NCI-H146 (cell line): Measurements from ENCODE around the gene ERP29.
"Not testable (repeated sequence)": the region's sequence is repeated elsewhere in the genome, so short reads cannot be mapped to it uniquely, and the experiment has no call there.

ENCODE experiments used
- DNase-seq: peaks from one replicate; lab custom pipeline; 2025; lab: John Stamatoyannopoulos, UW

Gene ERP29

GRCh38 chr12:112012775-112013600 is at the start of gene ERP29, which contains the start of gene TMEM116:
Gene ERP29, plus strand, starts transcription at chr12:112013426. Its CDS starts 40 bp downstream, at chr12:112013466.
Gene TMEM116, minus strand, starts transcription at chr12:112013165. Its CDS starts 7,895 bp downstream, at chr12:112005270.
- peak; percentile 99 for DNase-seq

DNA sequence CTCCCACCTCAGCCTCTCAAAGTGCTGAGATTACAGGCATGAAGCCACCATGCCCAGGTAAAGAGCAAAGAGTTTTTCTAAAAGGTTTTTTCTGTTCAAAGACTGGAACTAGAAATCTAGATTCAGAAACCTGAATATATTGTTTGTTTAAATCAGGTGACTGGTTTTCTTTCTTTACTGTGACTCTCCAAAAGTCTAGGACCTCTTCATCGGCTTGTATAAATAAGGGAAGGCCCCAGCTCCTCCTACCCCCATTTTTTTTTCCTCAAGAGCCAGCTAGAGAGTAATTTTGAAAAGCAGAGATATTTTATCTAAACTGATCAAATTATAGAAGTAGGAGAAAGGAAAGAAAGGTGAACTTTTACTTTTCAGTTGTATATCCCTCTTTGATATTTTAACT is 48.3 kb upstream of the ERP29 start:
- DNase-seq = no peak

GRCh38 chr12:111971800-111972199 is 41.4 kb upstream of the ERP29 start:
- no peak for DNase-seq

DNA sequence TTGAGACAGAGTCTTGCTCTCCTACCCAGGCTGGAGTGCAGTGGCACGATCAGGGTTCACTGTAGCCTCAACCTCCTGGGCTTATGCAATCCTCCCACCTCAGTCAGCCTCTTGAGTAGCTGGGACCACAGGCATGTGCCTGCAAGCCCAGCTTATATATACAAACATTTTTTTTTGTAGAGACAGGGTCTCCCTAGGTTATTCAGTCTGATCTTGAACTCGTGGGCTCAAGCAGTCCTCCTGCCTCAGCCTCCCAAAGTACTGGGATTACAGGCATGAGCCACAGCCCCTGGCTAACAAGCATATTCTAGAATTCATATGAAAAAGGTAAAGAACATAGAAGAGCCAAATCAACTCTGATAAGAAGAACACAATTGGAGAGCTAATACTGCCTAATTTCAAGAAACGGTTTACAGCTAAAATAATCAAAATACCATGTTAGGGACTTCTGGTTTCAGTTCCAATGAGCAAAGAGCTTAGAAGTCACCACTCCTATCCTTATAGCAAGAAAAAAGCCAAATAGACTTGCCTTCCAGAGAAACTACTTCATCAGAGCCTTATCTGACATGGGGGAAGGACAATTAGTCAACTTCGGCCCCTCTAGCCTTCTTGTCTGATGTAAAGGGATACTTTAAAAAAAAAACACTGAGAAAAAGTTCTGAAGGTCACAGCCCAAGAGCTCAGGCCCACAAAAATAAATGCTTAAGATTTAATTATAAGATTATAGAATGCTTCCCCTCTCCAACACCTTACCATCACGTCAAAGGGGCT is 37.9 kb upstream of the ERP29 start:
- DNase-seq = no peak

DNA sequence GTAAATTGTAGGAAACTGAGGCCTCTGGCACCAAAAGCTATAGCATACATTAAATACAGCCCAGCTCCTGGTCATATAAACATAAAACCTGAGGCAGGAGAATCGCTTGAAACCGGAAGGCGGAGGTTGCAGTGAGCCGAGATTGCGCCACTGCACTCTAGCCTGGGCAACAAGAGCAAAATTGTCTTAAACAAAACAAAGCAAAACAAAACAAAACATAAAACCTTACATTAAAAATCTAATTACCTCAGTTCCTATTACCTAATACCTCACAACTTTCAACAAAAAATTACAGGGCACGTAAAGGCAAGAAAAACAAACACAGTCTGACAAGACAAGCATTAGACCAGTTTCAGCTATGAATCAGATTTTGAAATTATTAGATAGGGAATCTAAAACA is 36.9 kb upstream of the ERP29 start:
- DNase-seq = no peak

DNA sequence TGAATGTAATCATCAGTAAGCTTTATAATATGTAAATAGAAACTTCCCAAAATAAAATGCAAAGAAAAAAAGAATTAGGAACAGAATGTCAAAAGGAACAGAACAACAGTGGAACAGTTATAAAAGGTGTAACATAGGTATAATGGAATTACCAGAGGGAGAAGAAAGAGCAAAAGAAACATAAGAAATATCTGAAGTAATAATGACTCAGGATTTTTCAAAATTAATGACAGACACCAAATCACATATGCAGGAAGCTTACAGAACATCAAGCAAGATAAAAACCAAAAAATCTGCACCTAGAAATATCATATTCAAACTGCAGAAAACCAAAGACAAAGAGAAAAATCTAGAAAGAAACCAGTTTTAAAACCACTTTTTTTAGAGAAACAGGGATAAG is 36.4 kb upstream of the ERP29 start:
- DNase-seq = no peak

DNA sequence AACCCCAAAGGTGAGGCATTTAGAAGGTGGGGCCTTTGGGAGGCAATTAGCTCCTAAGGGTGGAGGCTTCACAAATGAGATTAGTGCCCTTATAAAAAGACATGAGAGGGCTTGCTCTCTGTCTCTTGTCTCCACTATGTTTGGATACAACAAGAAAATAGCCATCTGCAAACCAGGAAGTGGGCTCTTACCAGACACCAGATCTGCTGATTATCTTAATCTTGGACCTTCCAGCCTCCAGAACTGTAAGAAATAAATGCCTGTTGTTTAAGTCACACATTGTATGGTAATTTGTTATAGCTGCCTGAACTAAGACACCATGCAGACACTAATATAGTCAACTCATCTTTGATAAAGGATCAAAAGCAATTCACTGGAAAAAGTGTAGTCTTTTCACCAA is 34.7 kb upstream of the ERP29 start:
- no peak for DNase-seq

DNA sequence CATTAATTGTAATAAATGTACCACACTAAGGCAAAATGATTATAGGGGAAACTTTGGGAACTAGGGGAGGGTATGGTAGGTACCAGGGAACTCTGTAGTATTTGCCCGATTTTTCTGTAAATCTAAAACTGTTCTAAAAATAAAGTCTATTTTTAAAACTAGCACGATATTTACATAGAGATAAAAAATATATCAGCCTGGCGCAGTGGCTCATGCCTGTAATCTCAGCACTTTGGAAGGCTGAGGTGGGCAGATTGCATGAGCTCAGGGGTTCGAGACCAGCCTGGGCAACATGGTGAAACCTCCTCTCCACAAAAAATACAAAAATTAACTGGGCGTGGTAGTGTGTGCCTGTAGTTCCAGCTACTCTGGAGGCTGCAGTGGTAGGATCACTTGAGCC is 32.6 kb upstream of the ERP29 start:
- no peak for DNase-seq

DNA sequence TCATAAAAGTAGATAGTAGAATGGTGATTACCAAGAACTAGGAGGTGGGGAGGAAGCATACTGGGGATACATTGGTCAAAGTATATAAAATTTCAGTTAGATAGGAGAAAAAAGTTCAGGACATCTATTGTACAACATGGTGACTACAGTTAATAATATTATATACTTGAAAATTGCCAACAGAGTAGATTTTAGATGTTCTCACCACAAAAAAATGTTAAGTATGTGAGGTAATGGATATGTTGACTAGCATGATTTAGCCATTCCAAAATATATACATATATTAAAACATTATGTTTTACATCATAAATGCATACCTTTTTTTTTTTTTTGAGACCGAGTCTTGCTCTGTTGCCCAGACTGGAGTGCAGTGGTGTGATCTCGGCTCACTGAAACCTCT is 31.2 kb upstream of the ERP29 start:
- no peak for DNase-seq

DNA sequence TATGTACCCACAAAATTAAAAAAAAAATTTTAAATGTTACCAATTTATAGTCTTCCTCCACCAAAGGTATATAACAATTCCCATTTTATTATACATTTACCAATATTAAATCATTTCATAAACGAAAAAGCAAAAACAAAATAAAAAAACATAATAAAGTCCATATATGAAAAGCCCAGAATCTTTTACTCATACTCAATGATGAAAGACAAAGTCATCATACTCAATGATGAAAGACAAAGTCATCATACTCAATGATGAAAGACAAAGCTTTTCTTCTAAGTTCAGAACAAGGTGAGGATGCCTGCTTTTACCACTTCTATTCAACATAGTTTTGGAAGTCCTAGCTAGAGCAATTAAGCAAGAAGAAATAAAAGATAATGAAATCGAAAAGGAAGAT is 28.4 kb upstream of the ERP29 start:
- DNase-seq = no peak

DNA sequence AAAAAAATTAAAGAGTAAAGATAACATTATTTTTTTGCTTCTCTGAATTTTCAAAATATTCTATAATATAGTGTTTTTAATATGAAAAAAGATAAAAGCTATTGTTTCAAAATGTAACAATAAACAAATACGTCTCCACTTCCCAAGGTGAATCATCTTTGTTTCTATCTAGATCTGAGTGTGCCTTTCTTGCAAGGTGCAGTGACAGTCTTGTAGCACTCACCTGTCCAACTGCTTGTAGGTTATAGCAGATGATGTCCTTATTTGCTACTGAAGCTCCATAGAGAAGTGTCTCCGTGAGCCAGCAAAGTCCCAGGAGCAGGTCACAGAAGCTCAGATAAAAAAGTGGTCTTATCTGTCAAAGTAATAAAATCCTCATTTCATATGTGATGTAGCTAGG is 21.7 kb upstream of the ERP29 start:
- DNase-seq = no peak

DNA sequence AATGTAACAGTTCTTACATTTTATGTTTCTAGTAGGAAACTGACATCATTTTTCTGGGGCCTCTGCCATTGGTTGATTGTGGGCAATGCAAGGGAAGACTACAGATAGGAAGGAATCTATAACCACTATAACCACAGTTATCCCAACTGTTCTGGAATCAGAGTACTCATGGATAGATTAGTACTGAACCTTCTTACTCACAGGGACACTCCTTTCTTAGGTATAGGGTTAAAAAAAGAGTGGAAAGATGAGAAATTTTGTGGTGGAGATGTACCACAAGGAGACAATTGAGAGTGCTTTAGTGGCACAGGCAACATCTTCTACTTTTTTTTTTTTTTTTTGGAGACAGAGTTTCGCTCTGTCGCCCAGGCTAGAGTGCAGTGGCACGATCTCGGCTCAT is 21.3 kb upstream of the ERP29 start:
- DNase-seq = no peak

DNA sequence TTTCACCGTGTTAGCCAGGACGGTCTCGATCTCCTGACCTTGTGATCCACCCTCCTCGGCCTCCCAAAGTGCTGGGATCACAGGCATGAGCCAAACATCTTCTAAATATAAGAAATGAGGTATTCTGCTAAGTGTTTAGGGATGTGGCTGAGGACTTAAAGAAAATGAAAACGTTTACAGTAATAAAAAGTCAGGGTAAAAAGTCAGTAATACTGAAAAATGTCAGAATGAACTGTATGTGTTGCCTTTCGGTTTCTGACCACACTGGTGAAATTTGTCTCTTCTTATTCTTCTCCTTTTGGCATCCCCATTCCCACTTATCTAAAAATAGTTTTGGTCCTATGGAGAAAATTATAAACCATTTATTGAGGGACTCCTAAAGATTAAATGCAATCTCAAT is 20.8 kb upstream of the ERP29 start:
- no peak for DNase-seq

GRCh38 chr12:111993292-111994150 is 19.7 kb upstream of the ERP29 start:
- DNase-seq = no peak

DNA sequence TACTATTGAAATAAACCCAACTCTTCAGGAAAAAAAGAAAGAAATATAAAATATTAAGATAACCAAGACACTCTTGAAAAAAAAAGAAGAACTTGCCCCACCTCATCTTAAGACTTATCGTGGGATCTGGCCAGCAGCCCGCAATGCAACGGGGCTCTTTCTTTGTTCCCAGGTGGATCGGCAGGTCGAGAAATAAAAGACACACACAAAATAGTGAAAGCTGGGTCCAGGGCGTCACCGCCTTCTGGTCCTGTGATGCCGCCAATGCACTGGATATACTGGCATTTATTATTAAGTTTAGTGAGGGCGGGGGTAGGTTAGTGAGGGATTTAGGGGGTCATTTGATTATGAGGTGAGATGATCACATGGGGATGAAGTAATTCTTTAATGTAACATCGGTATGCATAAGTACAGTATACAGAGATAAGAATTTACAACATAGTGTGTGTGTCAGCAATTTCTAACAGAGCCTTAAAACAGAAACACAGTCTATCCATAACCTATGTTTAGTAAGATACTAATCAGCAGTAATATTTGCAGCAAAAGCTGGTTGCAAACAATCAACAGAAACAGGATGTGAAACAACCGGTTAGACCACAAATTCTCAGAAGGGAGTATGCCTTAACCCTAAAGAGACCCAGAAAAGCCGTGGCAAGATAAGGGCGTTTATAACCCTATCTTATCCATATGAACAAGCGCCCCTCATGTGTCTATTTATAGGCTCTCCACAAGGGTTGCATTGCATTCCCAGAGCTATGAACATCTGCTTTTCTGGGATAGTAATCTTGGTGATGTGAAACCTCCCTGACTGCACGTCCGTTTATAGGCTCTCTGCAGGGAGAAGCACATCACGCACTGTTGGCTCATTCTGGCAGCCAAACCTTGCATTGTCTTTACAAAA is 18.8 kb upstream of the ERP29 start:
- DNase-seq = not testable (repeated sequence)

- no peak for DNase-seq
Observed at GRCh38 chr12:111995782-111996480, 17.3 kb upstream of the ERP29 start.

- DNase-seq = no peak
Observed at GRCh38 chr12:111997300-111997699, 15.9 kb upstream of the ERP29 start.

- no peak for DNase-seq
Observed at GRCh38 chr12:111998015-111998414, 15.2 kb upstream of the ERP29 start.

GRCh38 chr12:111999129-111999528 is 14.1 kb upstream of the ERP29 start:
- not testable (repeated sequence) for DNase-seq

GRCh38 chr12:112000820-112001219 is 12.4 kb upstream of the ERP29 start:
- no peak for DNase-seq

DNA sequence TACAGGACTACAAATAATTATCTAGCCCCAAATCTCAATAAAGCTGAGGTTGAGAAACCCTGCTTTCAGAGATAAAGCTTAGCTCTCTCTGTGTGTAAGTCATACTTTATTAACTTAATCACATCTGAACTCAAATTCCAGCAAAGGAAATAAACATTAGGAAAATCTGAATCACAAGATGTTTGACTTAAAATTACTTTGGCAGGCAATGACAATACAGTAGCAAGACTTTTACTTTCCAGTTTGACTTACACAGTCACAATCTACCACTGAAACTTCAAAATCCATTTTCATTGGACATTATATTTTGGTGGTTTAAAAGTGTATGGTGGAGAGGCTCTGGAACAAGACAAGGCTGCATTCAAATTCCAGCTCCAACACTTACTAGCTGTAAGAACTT is 11.7 kb upstream of the ERP29 start:
- no peak for DNase-seq
